Activated CD8-positive, alpha-beta memory T cell treated with anti-CD3 and anti-CD28 coated beads, Interleukin-2, amount 50 U/mL, for 4 hours (primary cell): ENCODE measurements around the gene USP1.

ENCODE experiments used
- DNase-seq: peaks from one replicate; pipeline ENCODE4 v3.0.0-alpha.2; 2020

The USP1 gene, protein sequence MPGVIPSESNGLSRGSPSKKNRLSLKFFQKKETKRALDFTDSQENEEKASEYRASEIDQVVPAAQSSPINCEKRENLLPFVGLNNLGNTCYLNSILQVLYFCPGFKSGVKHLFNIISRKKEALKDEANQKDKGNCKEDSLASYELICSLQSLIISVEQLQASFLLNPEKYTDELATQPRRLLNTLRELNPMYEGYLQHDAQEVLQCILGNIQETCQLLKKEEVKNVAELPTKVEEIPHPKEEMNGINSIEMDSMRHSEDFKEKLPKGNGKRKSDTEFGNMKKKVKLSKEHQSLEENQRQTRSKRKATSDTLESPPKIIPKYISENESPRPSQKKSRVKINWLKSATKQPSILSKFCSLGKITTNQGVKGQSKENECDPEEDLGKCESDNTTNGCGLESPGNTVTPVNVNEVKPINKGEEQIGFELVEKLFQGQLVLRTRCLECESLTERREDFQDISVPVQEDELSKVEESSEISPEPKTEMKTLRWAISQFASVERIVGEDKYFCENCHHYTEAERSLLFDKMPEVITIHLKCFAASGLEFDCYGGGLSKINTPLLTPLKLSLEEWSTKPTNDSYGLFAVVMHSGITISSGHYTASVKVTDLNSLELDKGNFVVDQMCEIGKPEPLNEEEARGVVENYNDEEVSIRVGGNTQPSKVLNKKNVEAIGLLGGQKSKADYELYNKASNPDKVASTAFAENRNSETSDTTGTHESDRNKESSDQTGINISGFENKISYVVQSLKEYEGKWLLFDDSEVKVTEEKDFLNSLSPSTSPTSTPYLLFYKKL

DNA sequence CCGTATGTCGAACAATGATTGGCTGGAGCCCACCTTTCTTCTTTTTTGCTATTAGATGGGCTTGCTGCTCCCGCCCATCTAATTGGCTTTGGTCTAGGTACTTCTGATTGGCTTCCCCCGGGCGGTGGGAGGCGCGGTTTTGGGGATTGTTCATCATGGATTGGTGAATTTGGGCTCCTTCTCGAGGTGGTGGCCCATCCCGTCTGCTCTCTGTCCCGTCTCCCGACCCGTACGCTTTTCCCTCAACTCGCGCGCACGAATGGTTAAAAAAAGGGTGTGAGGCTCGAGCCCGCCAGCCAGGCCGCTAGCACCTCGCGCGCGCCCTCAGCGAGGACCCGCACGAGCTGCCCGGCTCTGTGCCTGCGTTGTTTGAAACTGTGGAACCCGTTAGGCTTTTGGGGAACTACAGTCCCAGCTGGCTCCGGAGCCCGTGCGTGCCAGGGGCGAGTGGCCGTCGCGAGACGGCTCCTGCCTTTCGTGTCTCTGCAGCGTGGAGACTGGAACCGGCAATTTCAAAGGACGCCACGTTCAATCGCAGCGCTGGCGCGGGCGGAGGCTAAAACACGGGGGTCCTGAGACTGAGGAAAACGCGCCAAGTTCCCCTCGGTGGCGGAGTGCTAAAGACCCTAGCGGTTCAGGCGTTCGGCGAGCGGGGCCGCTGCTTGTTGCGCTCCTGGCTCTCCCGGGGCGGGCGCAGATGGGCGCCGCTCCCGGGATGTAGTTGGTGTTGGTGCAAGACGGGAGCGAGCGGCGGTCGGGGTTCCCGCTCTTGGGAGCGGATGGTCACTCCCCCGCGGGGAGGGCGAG lies at the start of gene USP1:
Gene USP1 (plus strand): TSS at position 584 of the 807 bp plus-strand sequence. CDS start 2,819 bp downstream, outside the sequence.
- peak; percentile 95 for DNase-seq

DNA sequence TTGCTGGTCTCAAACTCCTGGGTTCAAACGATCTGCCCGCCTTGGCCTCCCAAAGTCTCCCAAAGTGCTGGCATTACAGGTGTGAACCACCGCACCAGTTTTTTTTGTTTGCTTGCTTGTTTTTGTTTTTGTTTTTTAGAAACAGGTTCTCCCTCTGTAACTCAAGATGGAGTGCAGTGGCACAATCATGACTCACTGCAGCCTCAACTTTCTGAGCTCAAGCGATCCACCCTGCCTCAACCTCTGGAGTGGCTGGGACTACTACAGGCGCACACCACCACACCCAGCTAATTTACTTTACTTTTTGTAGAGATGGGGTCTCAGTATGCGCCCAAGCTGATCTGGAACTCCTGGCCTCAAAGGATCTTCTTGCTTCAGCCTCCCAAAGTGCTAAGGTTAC lies 47.3 kb upstream of the USP1 start:
- no peak for DNase-seq

DNA sequence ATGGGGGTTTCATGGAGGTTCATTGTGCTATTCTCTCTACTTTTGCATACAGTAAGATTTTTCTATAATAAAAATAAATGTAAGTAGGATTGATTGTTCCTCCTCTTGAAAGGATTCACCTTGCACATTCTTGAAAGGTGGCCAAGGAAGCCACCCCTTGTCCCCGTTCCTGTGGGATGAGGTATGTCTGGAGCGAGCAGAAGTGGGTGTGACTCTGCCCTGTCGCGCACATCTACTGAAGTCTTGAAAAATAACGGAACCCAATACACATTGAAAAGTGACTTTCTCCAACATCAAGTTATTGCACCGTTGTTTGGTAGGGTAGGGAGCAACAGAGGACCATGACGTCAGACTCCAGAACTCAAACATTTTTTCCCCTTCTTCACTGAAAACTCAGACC lies 46.8 kb upstream of the USP1 start:
- no peak for DNase-seq

DNA sequence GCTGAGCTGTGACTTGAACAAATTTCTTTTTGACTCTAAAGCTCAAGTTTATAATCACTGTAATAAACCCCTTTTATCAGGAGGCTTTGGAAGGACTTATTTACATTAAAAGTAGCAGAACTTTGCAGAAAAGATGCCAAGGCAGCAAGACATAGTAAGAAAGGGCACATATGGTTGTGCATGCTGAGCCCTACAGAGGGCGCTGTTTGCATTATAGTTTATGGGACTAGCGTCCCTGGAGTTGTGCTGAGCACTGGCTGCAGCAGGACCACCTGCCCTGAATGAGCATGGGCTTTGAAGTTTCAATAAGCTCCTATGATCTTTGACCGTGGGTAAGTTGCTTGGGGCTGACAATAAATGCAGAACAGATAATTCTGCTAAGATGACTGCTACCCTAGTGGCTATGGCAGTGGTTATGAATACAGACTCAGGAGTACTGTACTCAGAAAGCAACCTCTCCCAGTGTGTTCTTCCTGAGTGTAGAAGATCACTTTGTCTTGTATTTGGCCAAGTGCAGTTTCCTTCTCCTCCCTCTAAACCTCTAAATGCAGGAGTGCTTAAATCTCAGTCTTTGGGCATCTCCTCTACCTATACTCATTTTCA lies 45.4 kb upstream of the USP1 start:
- no peak for DNase-seq

DNA sequence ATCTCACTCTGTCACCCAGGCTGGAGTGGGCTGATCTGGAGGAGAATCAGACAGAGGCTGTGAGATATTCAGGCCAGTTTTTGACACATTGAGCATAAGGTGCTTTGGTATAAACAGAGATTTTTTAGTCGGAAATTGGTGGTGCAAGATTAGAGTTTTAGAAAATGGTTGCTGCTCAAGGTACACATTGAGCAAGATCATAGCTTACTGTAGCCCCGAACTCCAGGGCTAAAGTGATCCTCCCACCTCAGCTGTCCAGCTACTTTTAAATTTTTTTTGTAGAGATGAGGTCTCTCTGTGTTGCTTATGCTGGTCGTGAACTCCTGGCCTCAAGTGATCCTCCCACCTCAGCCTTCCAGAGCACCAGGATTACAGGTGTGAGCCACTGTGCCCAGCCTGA lies 43.9 kb upstream of the USP1 start:
- DNase-seq = no peak

DNA sequence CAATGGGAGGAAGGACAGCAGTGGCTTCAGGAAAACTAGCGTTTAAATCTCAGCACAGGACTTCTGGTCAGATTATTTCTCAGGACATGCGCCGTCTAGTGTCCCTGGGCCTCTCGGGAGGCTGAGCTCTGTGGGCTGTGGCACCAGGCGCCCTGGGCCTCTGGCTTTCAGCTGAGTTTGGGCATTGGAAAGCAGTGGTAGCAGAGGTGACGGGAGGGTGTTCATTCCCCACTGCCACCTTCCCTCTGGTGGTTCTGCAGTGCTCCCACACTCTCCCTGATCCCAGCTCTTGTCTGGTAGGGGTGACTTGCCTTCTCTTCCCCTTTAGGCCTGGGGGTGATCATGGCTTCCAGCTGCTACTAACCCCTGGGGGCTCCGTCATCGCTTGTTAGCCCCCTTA lies 42.2 kb upstream of the USP1 start:
- no peak for DNase-seq

DNA sequence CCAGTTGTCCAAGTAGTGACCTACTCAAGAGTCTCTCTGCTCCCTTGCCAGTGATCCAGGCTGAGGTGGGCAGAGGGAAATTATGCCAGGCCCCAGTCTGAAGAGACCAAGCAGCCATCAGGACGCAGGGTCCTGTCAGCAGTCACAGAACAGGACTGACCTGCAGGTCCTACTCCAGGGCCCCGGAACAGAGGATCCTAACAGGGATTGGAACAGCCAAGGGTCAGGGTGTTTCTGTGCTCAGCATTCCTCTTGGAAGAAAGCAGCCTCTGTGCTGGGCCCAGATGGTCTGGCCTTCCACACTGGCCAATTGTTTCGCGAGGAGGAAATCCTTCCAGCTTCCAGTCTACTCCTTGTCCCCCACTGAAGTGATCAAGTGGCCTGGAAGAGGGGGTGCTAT lies 41.6 kb upstream of the USP1 start:
- DNase-seq = no peak

DNA sequence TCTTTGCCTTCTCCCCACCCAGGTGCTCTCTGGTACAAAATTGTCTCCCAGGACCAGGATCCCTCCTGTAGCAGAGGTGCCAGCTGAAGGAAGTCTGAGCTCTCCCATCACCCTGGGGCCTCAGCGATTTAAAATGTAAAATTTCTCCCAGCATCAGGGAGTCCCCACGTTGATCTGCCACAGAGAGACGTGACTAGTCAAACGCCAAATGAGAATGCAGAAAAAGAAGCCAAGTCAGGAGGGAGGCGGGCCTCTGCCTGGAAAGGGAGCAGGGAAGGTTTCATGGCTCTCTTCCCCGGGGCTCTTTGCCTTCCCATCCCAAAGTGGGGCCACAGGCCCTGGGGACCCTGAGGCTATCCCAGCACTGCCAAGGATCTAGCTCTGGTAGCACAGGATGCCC lies 40.0 kb upstream of the USP1 start:
- no peak for DNase-seq

DNA sequence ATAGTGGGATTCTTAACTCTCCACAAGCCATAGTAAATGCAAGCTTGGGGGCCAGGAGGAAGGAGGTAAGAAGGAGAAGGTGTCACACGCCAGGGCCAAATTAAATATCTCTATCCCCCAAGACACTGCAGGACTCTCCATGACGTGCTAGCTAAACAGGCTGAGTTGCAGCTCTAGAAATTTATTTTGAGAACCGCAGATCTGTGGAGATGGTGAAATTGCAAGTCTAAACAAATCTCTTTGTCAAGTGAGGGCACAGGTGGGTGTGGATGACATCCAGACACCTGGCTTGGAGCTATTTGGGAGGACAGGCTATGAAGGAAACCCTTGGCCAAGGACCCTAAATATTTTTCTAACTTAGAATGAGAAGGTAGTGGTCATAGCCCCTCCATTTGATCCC lies 39.5 kb upstream of the USP1 start:
- DNase-seq = no peak

DNA sequence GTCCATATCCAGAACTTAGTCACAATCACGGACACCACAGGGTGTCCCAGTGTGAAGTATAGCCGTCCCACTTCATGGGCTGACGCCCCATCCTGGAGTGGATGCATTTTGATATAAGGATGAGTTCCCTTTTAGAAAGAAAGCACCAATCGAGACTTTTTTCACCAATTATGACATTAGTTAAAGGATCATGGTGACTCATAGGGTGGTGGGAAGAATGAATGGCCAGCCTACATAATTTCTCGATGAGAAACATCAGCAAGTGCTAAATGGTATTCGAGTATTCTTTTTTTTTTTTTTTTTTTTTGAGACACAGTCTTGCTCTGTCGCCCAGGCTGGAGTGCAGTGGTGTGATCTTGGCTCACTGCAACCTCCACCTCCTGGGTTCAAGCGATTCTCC lies 38.5 kb upstream of the USP1 start:
- DNase-seq = no peak

DNA sequence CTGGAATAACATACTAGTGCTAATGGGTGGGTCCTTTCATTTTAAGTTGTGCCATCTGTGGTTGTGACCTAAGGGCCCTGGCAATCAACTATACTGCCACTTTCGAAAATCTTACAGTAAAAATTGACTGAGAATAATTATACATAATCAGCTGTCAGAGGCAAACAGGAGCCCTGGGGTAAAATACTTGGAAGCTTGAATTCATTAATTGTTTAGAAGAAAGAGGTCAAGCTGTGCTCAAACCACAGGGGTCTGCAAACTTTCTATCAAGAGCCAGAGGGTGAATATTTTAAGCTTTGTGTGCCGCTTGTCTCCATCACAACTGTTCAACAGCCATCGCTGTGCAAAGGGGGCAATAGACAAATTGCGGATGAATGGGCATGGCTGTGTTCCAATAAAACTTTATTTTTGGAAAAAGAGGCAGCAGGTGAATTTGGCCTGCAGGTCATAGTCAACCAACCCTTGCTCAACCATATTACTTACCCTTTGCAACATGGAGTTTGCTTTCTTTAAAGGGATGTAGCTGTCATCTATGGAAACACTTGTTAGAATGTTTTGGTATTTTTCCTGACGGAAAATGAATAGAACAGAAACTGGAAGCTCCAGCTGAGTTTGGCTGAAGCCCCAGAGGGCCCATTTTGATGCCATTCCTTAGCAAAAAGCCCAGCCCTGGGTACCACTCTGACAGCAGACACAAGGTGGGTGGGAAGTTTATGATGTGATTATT lies 35.7 kb upstream of the USP1 start:
- no peak for DNase-seq

DNA sequence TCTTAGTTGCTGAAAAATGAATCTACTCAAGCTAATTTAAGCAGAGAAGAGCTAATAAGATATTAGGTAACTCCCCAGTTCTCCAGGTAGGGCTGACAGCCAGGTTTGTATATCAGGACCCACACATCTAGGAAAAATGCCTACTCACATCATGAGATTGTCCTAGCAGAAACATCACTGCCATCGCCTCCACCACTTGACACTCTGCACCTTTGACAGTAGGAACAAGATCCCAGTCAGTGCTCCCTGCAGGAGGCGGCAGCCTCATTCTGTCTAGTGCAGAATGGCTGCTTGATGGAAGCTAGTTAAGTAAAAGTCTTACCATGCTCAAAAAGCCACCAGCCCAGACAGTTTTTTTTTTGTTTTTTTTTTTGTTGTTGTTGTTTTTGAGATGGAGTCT lies 31.6 kb upstream of the USP1 start:
- no peak for DNase-seq

DNA sequence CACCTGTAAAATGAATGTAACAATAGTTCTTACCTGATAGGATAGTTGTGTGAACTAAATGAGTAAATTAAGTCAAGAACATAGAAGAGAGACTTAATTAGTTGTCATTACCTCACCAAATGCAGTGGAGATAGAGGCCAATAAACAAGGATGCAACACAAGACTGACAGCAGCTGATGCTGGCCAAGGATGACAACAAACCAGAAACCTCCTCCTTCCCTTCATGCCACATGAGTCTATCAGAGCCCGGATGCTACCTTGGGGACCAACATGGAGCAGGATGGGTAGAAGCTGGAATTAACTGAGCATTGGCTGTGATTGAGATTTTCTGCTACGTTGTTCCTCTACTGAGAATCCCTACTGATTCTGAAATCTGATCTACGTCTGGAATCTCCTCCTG lies 30.3 kb upstream of the USP1 start:
- no peak for DNase-seq

DNA sequence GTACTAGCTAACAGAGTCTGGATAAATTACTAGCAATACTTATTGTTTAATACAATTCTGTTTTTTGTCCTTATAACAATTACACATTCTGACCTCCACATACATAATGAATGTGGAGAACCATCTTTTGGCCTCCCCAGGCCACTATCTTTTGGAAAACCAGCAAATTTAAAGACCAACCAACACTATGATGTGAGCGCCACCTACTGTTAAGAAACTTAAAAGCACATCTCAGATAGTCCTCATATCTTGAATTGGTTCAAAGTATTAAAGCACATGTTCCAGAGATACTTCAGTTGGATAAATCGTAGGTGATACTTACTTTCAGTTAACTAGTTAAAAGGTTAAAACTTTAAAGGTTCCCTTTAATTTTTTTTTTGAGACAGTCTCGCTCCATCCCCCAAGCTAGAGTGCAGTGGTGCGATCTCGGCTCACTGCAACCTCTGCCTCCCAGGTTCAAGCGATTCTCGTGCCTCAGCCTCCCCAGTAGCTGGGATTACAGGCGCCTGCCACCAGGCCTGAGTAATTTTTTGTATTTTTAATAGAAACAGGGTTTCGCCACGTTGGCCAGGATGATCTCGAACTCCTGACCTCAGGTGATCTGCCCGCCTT lies 29.3 kb upstream of the USP1 start:
- DNase-seq = no peak

DNA sequence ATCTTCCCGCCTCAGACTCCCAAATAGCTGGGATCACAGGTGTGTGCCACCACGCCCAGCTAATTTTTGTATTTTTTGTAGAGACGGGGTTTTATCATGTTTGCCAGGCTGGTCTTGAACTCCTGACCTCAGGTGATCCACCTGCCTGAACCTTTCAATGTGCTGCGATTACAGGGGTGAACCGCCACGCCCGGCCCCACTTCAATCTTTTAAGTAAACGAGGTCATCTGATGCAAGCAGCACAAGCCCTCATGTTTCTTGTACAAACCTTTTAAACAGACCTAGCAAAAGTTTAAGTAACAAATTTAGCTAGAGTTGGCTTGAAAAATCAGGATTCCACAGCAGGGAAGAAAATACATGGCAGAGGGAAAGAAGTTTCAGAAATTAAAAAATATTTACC lies 21.2 kb upstream of the USP1 start:
- no peak for DNase-seq

DNA sequence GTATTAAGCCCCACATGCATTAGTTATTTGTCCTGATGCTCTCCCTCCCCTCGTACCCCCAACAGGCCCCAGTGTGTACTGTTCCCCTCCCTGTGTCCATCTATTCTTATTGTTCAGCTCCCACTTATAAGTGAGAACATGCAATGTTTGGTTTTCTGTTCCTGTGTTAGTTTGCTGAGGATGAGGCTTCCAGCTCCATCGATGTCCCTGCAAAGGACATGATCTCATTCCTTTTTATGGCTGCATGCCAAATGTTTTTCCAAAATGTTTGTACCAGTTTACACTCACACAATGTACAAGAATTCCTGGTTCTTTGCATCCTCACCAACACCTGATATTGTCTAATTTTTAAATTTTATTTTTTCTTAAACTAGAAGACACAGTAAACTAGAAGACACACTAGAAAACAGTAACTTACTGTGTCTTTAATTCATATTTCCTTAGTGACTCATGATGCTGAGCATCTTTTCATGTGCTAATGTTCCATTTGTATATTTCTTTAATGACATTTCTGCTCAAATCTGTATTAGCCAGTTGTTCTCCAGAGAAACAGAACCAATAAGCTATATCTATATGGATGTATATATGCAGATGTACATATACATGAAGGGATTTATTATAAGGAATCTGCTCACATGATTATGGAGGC lies 19.4 kb upstream of the USP1 start:
- no peak for DNase-seq

DNA sequence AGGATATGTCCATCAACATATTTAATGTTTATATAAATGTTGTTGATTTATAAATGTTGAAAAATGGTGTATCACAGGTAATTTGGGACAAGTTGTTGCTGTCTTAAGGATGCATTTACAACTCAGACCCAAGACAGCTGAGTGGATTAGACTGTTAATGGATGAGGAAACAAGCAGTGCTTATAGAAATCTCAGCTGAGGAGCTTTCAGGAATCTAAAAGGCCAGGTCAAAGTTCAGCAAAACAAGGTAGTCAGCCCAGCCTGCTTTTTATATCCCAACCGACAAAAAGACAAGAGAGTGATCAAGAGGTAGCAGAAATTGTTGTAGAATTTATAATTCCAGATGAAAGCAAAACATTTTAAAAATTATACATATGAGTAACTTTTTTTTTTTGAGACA lies 16.6 kb upstream of the USP1 start:
- DNase-seq = no peak

DNA sequence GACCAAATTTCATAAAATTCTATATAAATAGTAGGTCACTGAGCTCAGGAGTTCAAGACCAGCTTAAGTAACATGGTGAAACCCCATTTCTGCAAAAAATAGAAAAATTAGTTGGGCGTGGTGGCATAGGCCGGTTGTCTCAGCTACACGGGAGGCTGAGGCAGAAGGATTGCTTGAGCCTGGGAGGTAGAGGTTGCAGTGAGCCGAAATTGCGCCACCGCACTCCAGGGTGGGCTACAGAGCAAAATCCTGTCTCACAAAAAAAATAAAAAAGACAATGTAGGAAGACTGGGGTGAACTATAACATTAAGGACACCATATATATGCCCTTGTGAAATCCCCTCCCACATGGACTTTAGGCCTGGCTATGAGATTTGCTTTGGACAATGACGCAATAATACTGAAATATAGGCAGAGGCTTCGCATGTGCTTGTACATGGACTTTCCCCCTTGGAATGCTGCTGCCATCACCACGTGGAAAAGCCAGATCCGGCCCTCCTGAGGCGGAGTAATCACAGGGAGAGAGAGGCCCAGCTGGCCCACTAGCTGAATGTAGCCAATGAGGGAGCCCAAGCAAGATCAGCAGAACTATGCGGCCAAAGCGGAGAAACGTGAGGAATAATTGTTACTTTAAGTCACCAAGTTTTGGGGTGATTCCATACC lies 13.1 kb upstream of the USP1 start:
- DNase-seq = no peak

DNA sequence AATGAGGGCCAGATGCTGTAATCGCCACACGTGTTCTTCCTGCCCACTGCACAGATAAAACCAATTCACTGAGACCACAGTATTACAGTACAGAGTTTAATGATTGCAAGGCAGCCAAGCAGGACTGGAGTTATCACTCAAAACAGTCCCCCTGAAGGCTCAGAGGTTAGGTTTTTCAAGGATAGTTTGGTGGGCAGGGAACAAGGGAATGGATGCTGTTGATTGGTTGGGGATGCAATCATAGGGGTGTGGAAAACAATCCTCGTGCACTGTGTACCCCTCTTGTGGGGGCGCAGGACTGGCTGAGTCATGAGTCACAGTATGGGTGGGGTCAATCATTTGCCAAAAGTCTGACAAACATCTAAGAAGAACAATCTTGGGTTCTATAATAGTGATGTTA lies 12.4 kb upstream of the USP1 start:
- DNase-seq = no peak

DNA sequence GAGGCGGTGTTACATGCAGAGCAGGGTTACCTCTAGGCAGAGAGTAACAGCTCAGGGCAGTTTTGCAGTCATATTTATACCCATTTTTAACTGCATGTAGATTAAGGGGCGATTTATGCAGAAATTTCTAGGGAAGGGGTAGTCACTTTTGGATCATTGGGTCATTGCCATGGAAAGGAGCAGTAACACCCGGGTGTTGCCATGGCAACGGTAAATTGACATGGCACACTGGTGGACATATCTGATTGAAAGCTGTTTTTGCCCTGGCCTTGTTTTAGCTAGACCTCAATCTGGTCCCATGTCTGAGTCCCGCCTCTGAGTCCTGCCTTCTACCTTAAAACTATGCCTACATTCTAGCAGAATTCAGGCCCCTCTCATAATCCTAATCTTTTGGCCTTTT lies 11.8 kb upstream of the USP1 start:
- DNase-seq = no peak

DNA sequence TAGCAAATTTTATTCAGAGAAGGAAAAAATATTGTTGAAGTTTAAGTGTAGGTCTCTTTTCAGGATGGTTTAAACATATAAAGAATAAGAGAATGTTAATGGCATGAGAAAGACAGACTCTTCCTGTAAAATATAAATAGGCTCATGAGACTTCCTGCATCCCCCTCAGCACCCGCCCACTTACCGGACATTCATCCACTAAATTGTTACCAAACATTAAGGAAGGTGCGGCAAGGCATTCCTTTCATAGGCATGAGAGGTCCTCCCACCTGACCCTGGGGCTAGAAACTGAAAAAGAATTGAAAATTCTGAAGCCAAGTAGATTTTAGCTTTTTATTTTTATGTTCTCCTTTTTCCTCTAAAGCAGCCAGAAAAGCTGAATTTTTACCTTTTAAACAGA lies 10.6 kb upstream of the USP1 start:
- DNase-seq = no peak
